SK-N-SH treated with all-trans-retinoic acid at 6 μM for 48 hours (cell line): ENCODE results near the gene ITK.

ENCODE experiments used
- ATAC-seq: fragments of 200-7000 bp; cut with Tn5 transposase; 3 replicates; pipeline ENCODE4 v1.9.1; 2020; ENCODE audit warnings: mild to moderate bottlenecking, moderate library complexity
- ARNTL ChIP-seq: fragments of 450-650 bp; formaldehyde crosslinking; IDR thresholded peaks from 2 replicates; pipeline ENCODE4 v1.5.0; 2020; ENCODE audit warnings: low read depth, mild to moderate bottlenecking, moderate library complexity, borderline replicate concordance
- BACH2 ChIP-seq: fragments of 250-450 bp; sonication (Bioruptor Pico); IDR thresholded peaks from 2 replicates; pipeline ENCODE4 v1.9.0; 2021; ENCODE audit warnings: mild to moderate bottlenecking, borderline replicate concordance
- CREB5 ChIP-seq: fragments of 250-450 bp; sonication (Bioruptor Pico); IDR thresholded peaks from 2 replicates; pipeline ENCODE4 v1.5.1; 2020; ENCODE audit warnings: low read depth, mild to moderate bottlenecking, moderate library complexity
- CSDC2 ChIP-seq: fragments of 250-450 bp; sonication (Bioruptor Pico); IDR thresholded peaks from 2 replicates; pipeline ENCODE4 v1.5.0; 2020; ENCODE audit warnings: mild to moderate bottlenecking, moderate library complexity
- CSRNP3 ChIP-seq: fragments of 250-450 bp; sonication (Bioruptor Pico); IDR thresholded peaks from 2 replicates; pipeline ENCODE4 v1.5.1; 2021; ENCODE audit warnings: mild to moderate bottlenecking, moderate library complexity
- ESRRG ChIP-seq: fragments of 250-450 bp; sonication (Bioruptor Pico); IDR thresholded peaks from 2 replicates; pipeline ENCODE4 v1.6.1; 2021; ENCODE audit warnings: mild to moderate bottlenecking
- GLIS3 ChIP-seq: fragments of 250-450 bp; sonication (Bioruptor Pico); IDR thresholded peaks from 2 replicates; pipeline ENCODE4 v1.5.0; 2020; ENCODE audit warnings: mild to moderate bottlenecking, moderate library complexity
- ISL1 ChIP-seq: fragments of 250-450 bp; sonication (Bioruptor Pico); IDR thresholded peaks from 2 replicates; pipeline ENCODE4 v2.1.2; 2022; ENCODE audit warnings: mild to moderate bottlenecking, moderate library complexity
- OSR1 ChIP-seq: fragments of 250-450 bp; sonication (Bioruptor Pico); IDR thresholded peaks from 2 replicates; pipeline ENCODE4 v1.8.0; 2022; ENCODE audit warnings: moderate library complexity, mild to moderate bottlenecking, inconsistent platforms
- PPARA ChIP-seq: fragments of 250-450 bp; sonication (Bioruptor Pico); IDR thresholded peaks from 2 replicates; pipeline ENCODE4 v1.5.0; 2020; ENCODE audit warnings: mild to moderate bottlenecking, borderline replicate concordance
- SNAI2 ChIP-seq: fragments of 250-450 bp; sonication (Bioruptor Pico); IDR thresholded peaks from 2 replicates; pipeline ENCODE4 v1.5.0; 2020; ENCODE audit warnings: mild to moderate bottlenecking, moderate library complexity
- TCF4 ChIP-seq: fragments of 250-450 bp; sonication (Bioruptor Pico); IDR thresholded peaks from 2 replicates; pipeline ENCODE4 v1.8.0; 2021; ENCODE audit warnings: mild to moderate bottlenecking, moderate library complexity, borderline replicate concordance
- TOX ChIP-seq: fragments of 250-450 bp; sonication (Bioruptor Pico); IDR thresholded peaks from 2 replicates; pipeline ENCODE4 v1.8.0; 2021; ENCODE audit warnings: mild to moderate bottlenecking, moderate library complexity, borderline replicate concordance
- TSHZ2 ChIP-seq: fragments of 250-450 bp; sonication (Bioruptor Pico); IDR thresholded peaks from 2 replicates; pipeline ENCODE4 v1.5.0; 2020; ENCODE audit warnings: mild to moderate bottlenecking, moderate library complexity
- ZC3H10 ChIP-seq: fragments of 250-450 bp; sonication (Bioruptor Pico); IDR thresholded peaks from 2 replicates; pipeline ENCODE4 v1.5.1; 2021; ENCODE audit warnings: mild to moderate bottlenecking, moderate library complexity
- ZFP3 ChIP-seq: fragments of 250-450 bp; sonication (Bioruptor Pico); IDR thresholded peaks from 2 replicates; pipeline ENCODE4 v1.5.0; 2020; ENCODE audit warnings: mild to moderate bottlenecking, moderate library complexity
- ZFP30 ChIP-seq: fragments of 450-650 bp; formaldehyde crosslinking; IDR thresholded peaks from 2 replicates; pipeline ENCODE4 v1.5.0; 2022; ENCODE audit warnings: mild to moderate bottlenecking, moderate library complexity
- ZNF565 ChIP-seq: fragments of 450-650 bp; formaldehyde crosslinking; conservative IDR thresholded peaks from 2 replicates; pipeline ENCODE4 v1.5.0; 2020; ENCODE audit warnings: low read depth, mild to moderate bottlenecking, moderate library complexity
- ZNF70 ChIP-seq: fragments of 450-650 bp; formaldehyde crosslinking; IDR thresholded peaks from 2 replicates; pipeline ENCODE4 v1.5.0; 2020; ENCODE audit warnings: mild to moderate bottlenecking, moderate library complexity
- ZNF8 ChIP-seq: fragments of 450-650 bp; formaldehyde crosslinking; IDR thresholded peaks from 2 replicates; pipeline ENCODE4 v1.5.0; 2020; ENCODE audit warnings: mild to moderate bottlenecking, moderate library complexity
- TF ChIP-seq, protein P1 (sequence below): fragments of 250-450 bp; sonication (Bioruptor Pico); IDR thresholded peaks from 2 replicates; pipeline ENCODE4 v1.8.0; 2020; ENCODE audit warnings: mild to moderate bottlenecking, moderate library complexity, borderline replicate concordance
- TF ChIP-seq, protein P2 (sequence below): fragments of 250-450 bp; sonication (Bioruptor Pico); IDR thresholded peaks from 2 replicates; pipeline ENCODE4 v1.8.0; 2021; ENCODE audit warnings: low read depth, mild to moderate bottlenecking, moderate library complexity, borderline replicate concordance

Gene ITK

GRCh38 chr5:157166214-157167213, 14.1 kb upstream of the ITK start, which contains the start of gene GARIN3:
GARIN3 (minus strand) TSS chr5:157166264; CDS start chr5:157166168, 96 bp downstream.
- TF ChIP-seq ZFP3 (CRISPR knock-in tag) = no peak
- no peak for TF ChIP-seq SNAI2 (CRISPR knock-in tag)
- no peak for TF ChIP-seq CREB5 (CRISPR knock-in tag)
- no peak for TF ChIP-seq TCF4 (CRISPR knock-in tag)
- TF ChIP-seq ISL1 (CRISPR knock-in tag) = no peak
- no peak for TF ChIP-seq OSR1 (CRISPR knock-in tag)
- no peak for TF ChIP-seq TOX (CRISPR knock-in tag)
- TF ChIP-seq PPARA = no peak
- no peak for TF ChIP-seq ZFP30 (CRISPR knock-in tag)
- TF ChIP-seq CSRNP3 = no peak
- no peak for TF ChIP-seq ESRRG (CRISPR knock-in tag)
- TF ChIP-seq ARNTL = no peak
- no peak for TF ChIP-seq ZNF70 (CRISPR knock-in tag)
- TF ChIP-seq, protein P1, sequence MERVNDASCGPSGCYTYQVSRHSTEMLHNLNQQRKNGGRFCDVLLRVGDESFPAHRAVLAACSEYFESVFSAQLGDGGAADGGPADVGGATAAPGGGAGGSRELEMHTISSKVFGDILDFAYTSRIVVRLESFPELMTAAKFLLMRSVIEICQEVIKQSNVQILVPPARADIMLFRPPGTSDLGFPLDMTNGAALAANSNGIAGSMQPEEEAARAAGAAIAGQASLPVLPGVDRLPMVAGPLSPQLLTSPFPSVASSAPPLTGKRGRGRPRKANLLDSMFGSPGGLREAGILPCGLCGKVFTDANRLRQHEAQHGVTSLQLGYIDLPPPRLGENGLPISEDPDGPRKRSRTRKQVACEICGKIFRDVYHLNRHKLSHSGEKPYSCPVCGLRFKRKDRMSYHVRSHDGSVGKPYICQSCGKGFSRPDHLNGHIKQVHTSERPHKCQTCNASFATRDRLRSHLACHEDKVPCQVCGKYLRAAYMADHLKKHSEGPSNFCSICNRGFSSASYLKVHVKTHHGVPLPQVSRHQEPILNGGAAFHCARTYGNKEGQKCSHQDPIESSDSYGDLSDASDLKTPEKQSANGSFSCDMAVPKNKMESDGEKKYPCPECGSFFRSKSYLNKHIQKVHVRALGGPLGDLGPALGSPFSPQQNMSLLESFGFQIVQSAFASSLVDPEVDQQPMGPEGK (CRISPR knock-in tag) = no peak
- no peak for TF ChIP-seq GLIS3 (CRISPR knock-in tag)
- TF ChIP-seq TSHZ2 (CRISPR knock-in tag) = no peak
- no peak for TF ChIP-seq ZC3H10 (CRISPR knock-in tag)
- no peak for TF ChIP-seq ZNF8 (CRISPR knock-in tag)
- no peak for ATAC-seq

DNA sequence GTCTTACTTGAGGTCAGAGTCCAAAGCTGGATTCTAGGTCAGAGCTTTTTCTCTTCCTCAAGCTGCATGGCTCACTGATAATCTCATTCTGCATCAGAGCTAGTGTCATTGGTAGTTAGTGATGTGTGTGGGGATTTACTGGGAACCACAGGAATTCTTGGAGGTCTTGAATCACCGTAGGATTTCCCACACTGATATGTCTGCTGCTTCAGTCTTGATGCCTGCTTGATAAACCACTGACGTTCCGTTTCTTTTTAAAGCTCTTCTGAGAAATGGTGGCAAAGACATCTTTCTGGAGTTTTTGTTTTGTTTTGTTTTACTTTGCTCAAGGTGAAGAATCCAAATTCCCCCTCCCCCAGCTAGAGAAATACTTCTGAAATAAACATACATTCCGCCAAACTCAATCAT, 13.4 kb upstream of the ITK start:
- TF ChIP-seq ZC3H10 (CRISPR knock-in tag) = no peak
- no peak for TF ChIP-seq ISL1 (CRISPR knock-in tag)
- no peak for TF ChIP-seq BACH2 (CRISPR knock-in tag)
- TF ChIP-seq TOX (CRISPR knock-in tag) = no peak
- no peak for ATAC-seq

DNA sequence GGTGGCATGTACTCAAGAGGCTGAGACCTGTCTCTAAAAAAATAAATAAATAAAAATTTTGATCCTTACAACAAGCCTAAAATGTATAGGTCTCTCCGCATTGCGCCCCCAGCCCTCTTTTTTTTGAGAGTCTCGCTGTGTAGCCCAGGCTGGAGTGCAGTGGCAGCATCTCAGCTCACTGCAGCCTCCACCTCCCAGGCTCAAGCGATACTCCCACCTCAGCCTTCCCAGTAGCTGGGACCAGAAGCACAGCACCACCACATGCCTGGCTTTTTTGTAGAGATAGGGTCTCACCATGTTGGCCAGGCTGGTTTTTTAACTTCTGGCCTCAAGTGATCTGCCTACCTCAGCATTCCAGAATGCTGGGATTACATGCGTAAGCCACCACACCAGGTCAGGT, 12.4 kb upstream of the ITK start:
- no peak for ATAC-seq
- TF ChIP-seq, protein P2, sequence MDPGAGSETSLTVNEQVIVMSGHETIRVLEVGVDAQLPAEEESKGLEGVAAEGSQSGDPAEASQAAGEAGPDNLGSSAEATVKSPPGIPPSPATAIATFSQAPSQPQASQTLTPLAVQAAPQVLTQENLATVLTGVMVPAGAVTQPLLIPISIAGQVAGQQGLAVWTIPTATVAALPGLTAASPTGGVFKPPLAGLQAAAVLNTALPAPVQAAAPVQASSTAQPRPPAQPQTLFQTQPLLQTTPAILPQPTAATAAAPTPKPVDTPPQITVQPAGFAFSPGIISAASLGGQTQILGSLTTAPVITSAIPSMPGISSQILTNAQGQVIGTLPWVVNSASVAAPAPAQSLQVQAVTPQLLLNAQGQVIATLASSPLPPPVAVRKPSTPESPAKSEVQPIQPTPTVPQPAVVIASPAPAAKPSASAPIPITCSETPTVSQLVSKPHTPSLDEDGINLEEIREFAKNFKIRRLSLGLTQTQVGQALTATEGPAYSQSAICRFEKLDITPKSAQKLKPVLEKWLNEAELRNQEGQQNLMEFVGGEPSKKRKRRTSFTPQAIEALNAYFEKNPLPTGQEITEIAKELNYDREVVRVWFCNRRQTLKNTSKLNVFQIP (CRISPR knock-in tag) = no peak
- TF ChIP-seq PPARA (no peak), ISL1 (CRISPR knock-in tag) (no peak), GLIS3 (CRISPR knock-in tag) (no peak), CSDC2 (CRISPR knock-in tag) (no peak), ARNTL (no peak), TSHZ2 (CRISPR knock-in tag) (no peak), TOX (CRISPR knock-in tag) (no peak), OSR1 (CRISPR knock-in tag) (no peak), SNAI2 (CRISPR knock-in tag) (no peak), ZC3H10 (CRISPR knock-in tag) (no peak), ZNF565 (CRISPR knock-in tag) (no peak), ZNF8 (CRISPR knock-in tag) (no peak)
- TF ChIP-seq, protein P1 (CRISPR knock-in tag) = no peak
